ENCODE results near the gene SORCS1. TPM values are rescaled to one million over a fixed set of nuclear protein-coding genes. Genes with fewer than 3 reads are reported as not detected.

Gene SORCS1
- total and polyA plus RNA-seq, 12 donors = 0.18 to 11.1 (median 1.1) TPM

- 45 to 60% (median 57%) methylated on average over 5 of the region's 5 CpGs for WGBS, 4 donors
- DNase-seq = peak in 1 of 7 donors; percentile 54
- intact Hi-C loops (cut with DNase I) = no loop called here
- Histone ChIP-seq H3K4me1 (replicated peaks in 1 of 2) (no peaks in the 10 kb centered on the region), H3K27ac (no peak overlapping the region), H3K4me3 (no peak overlapping the region), H3K9me3 (replicated peaks in 1 of 3) (no peaks in the 10 kb centered on the region), H3K36me3 (replicated peaks in 1 of 2) (no peaks in the 10 kb centered on the region), H3K27me3 (no peaks in the 10 kb centered on the region)
- TF ChIP-seq POLR2A (IDR thresholded peaks at IDR 0.05) = no peak
- TF ChIP-seq CTCF (IDR thresholded peaks at IDR 0.05) = no peak
Measured at GRCh38 chr10:107072786-107073185, 91.7 kb downstream of the SORCS1 start.

- WGBS, 4 donors = 65 to 75% (median 71%) methylated on average over 3 of the region's 3 CpGs
- H3K36me3 ChIP-seq (replicated peaks in 1 of 2) = no peaks in the 10 kb centered on the region
- no peak overlapping the region for H3K27ac ChIP-seq
- no peak for TF ChIP-seq CTCF (IDR thresholded peaks at IDR 0.05)
- TF ChIP-seq POLR2A (IDR thresholded peaks at IDR 0.05) = no peak
- intact Hi-C loops (cut with DNase I) = no loop called here
- no peaks in the 10 kb centered on the region for H3K27me3 ChIP-seq
- no peaks in the 10 kb centered on the region for H3K4me1 ChIP-seq (replicated peaks in 1 of 2)
- H3K4me3 ChIP-seq = no peak overlapping the region
- no peaks in the 10 kb centered on the region for H3K9me3 ChIP-seq (replicated peaks in 1 of 3)
- no peak for DNase-seq
Measured at GRCh38 chr10:107072028-107072427, 92.5 kb downstream of the SORCS1 start.

GRCh38 chr10:107071301-107071700, 93.2 kb downstream of the SORCS1 start:
- Histone ChIP-seq H3K4me3 (no peak overlapping the region), H3K4me1 (replicated peaks in 1 of 2) (no peaks in the 10 kb centered on the region), H3K9me3 (replicated peaks in 1 of 3) (no peaks in the 10 kb centered on the region), H3K36me3 (replicated peaks in 1 of 2) (no peaks in the 10 kb centered on the region), H3K27me3 (no peaks in the 10 kb centered on the region), H3K27ac (no peak overlapping the region)
- intact Hi-C loops (cut with DNase I) = no loop called here
- DNase-seq = no peak
- WGBS, 4 donors = 66 to 87% (median 79%) methylated on average over 4 of the region's 4 CpGs
- no peak for TF ChIP-seq CTCF (IDR thresholded peaks at IDR 0.05)
- TF ChIP-seq POLR2A (IDR thresholded peaks at IDR 0.05) = no peak

GRCh38 chr10:107067843-107068242, 96.7 kb downstream of the SORCS1 start:
- H3K27ac ChIP-seq = no peak overlapping the region
- intact Hi-C loops (cut with DNase I) = no loop called here
- H3K36me3 ChIP-seq (replicated peaks in 1 of 2) = no peaks in the 10 kb centered on the region
- DNase-seq = no peak
- no peaks in the 10 kb centered on the region for H3K27me3 ChIP-seq
- WGBS, 4 donors = 40 to 55% (median 49%) methylated on average over 4 of the region's 4 CpGs
- no peaks in the 10 kb centered on the region for H3K9me3 ChIP-seq (replicated peaks in 1 of 3)
- no peaks in the 10 kb centered on the region for H3K4me1 ChIP-seq (replicated peaks in 1 of 2)
- TF ChIP-seq POLR2A (IDR thresholded peaks at IDR 0.05) = no peak
- TF ChIP-seq CTCF (IDR thresholded peaks at IDR 0.05) = no peak
- no peak overlapping the region for H3K4me3 ChIP-seq
